ENCODE data around the gene ATR.

The ATR gene

GRCh38 chr3:142502187-142502985 is 76.1 kb downstream of the ATR start:
- no peak for TF ChIP-seq CTCF (IDR thresholded peaks at IDR 0.05; ENCODE audit: low read depth, low read length)
- DNase-seq (ENCODE audit: extremely low read depth, low read depth): no peak

- DNase-seq (ENCODE audit: extremely low read depth, low read depth): peak; percentile 50
Observed at GRCh38 chr3:142501004-142501926, 77.3 kb downstream of the ATR start.

GRCh38 chr3:142500211-142500610 is 78.3 kb downstream of the ATR start:
- no peak for DNase-seq (ENCODE audit: extremely low read depth, low read depth)
- TF ChIP-seq CTCF (IDR thresholded peaks at IDR 0.05; ENCODE audit: low read depth, low read length): no peak

More at GRCh38 chr3:142501004-142501926, 77.3 kb downstream of the ATR start:
- TF ChIP-seq CTCF (IDR thresholded peaks at IDR 0.05; ENCODE audit: low read depth, low read length): no peak

GRCh38 chr3:142498397-142499180 is 79.9 kb downstream of the ATR start:
- DNase-seq (ENCODE audit: extremely low read depth, low read depth): no peak
- no peak for TF ChIP-seq CTCF (IDR thresholded peaks at IDR 0.05; ENCODE audit: low read depth, low read length)

- TF ChIP-seq CTCF (IDR thresholded peaks at IDR 0.05; ENCODE audit: low read depth, low read length): no peak
- DNase-seq (ENCODE audit: extremely low read depth, low read depth): no peak
Observed at GRCh38 chr3:142497729-142498128, 80.8 kb downstream of the ATR start.

GRCh38 chr3:142495103-142495502 is 83.4 kb downstream of the ATR start:
- no peak for TF ChIP-seq CTCF (IDR thresholded peaks at IDR 0.05; ENCODE audit: low read depth, low read length)
- no peak for DNase-seq (ENCODE audit: extremely low read depth, low read depth)

Measured in AG09319 (cell line).